Neuron (in vitro differentiated cells): ENCODE data around the gene MVB12B.

Experiments
- H2AFZ ChIP-seq: one replicate; pipeline ENCODE4 v1.6.1; 2013; ENCODE audit warnings: low read depth, mild to moderate bottlenecking, inconsistent platforms, low read length, moderate library complexity
- H3K27me3 ChIP-seq: one replicate; pipeline ENCODE4 v1.6.1; 2013; ENCODE audit warnings: low read length; ENCODE audit not compliant: insufficient read depth
- H3K36me3 ChIP-seq: one replicate; pipeline ENCODE4 v1.6.1; 2013; ENCODE audit warnings: low read length; ENCODE audit not compliant: insufficient read depth
- H3K4me1 ChIP-seq: one replicate; pipeline ENCODE4 v1.6.1; 2013; ENCODE audit warnings: low read length; ENCODE audit not compliant: insufficient read depth
- H3K4me3 ChIP-seq: 2 replicates; pipeline ENCODE4 v1.5.1; 2013; ENCODE audit warnings: mild to moderate bottlenecking, low read length, moderate library complexity
- H3K9me3 ChIP-seq: one replicate; pipeline ENCODE4 v1.6.1; 2013; ENCODE audit warnings: low read length

MVB12B gene

DNA sequence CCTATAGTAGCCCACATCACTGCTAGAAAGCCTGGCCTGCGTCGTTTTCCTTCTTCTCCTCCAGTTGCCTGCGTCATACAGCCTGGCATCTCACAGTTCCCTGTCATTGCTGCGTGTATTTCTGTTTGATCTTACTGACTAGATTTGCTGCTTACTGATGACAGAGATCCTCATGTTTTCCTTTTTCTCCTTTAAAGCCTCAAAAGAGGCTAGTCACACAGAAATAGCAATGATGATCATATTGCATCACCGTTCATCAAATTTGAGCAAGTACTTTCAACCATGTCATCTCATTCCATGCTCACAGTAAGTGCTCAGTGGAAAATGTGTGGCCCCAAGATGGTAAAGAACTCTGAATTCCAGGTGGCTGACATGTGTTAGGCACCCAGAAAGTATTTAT is 76.8 kb downstream of the MVB12B start:
- Histone ChIP-seq H3K4me3 (no peak overlapping the region), H2AFZ (no peak overlapping the region), H3K36me3 (peaks cover 33% of the 10 kb centered on the region), H3K9me3 (no peaks in the 10 kb centered on the region), H3K4me1 (peaks cover 6% of the 10 kb centered on the region), H3K27me3 (no peaks in the 10 kb centered on the region)

DNA sequence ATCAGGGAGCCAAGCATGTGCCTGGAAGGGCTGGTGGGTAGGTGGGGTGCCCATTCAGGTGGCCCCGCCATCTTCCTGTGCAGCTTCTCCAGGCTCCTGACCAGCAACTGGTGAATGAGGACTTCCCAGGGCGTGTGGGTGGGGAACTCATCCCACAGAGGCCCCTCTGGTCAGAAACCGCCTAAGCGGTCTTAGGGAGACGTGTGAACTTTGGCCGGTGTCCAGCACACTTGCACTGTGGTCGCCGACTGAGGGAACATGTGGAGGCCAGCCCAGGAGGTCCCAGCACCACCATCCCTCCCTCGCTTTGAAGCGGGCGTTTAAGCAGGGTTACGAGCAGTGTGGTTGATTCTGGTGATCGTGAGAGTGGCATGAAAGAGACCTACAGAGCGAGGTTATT is 77.8 kb downstream of the MVB12B start:
- peaks cover 6% of the 10 kb centered on the region for H3K4me1 ChIP-seq
- H2AFZ ChIP-seq, result no peak overlapping the region
- H3K27me3 ChIP-seq, result no peaks in the 10 kb centered on the region
- no peaks in the 10 kb centered on the region for H3K9me3 ChIP-seq
- no peak overlapping the region for H3K4me3 ChIP-seq
- peaks cover 30% of the 10 kb centered on the region for H3K36me3 ChIP-seq

DNA sequence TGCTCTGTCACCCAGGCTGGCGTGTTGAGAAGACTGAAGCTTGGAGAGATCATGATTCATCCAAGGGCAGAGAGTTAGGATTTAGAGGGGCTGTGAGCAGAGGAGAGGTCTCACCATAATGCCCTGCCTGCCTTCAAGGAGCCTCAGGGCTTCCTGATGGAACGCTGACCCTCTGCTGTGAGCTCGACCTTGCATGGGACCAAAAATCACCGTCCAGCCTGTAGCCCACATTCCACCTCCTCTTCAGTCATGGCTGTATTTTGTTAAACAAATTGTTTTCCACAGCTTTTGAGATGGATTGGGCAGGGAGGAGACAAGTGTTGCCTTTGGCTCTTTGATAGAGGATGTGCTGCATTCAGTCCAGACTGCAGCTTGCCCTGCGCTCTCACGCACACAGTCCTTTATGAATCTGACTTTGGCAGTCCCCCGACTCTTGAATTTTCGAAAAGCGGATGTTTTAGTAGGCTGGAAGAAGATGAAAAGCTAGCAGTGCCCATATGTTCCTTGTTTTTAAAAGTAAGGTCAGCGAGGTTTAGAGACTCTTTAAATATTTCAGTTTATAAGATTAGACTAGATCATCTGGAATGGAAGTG is 79.5 kb downstream of the MVB12B start:
- peaks cover 6% of the 10 kb centered on the region for H3K4me1 ChIP-seq
- no peaks in the 10 kb centered on the region for H3K9me3 ChIP-seq
- no peak overlapping the region for H2AFZ ChIP-seq
- peaks cover 23% of the 10 kb centered on the region for H3K36me3 ChIP-seq
- no peak overlapping the region for H3K4me3 ChIP-seq
- no peaks in the 10 kb centered on the region for H3K27me3 ChIP-seq

DNA sequence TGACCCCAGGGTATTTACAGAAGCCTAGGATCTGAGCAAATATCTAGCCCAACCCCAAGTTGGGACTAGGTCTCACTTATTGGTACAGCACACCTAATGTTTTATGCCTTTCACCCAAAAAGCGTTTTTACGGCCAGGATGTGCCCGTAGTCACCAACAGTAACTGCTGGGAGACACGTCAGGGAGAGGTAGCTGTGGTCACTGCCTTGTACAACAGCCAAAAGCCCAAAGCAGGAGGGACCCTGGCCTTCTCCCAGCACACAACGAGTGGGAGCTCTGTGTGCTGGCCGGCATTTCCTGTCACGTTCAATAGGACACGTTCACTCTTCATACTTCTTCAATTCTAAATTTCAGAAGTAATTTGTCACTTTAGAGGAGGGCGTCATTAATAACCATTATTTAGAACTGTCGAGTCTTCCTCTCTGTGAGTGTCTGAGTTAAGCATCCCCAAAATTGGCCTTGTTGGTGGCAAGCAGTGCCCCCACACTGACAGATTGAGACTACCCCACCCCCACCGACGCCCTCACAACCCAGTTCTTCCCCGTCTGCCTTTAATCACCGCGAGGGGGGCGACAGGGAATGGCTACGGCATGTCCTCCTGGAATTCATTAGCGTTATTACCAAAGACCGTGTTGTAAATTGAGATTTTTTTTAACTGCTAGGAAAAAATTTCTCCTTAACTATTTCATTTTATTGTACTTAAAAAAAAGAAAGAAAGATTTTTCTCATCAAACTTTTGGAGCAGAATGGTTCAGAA is 80.7 kb downstream of the MVB12B start:
- no peaks in the 10 kb centered on the region for H3K9me3 ChIP-seq
- H3K4me3 ChIP-seq, result no peak overlapping the region
- peaks cover 21% of the 10 kb centered on the region for H3K36me3 ChIP-seq
- H2AFZ ChIP-seq, result no peak overlapping the region
- no peaks in the 10 kb centered on the region for H3K27me3 ChIP-seq
- H3K4me1 ChIP-seq, result peaks cover 6% of the 10 kb centered on the region

DNA sequence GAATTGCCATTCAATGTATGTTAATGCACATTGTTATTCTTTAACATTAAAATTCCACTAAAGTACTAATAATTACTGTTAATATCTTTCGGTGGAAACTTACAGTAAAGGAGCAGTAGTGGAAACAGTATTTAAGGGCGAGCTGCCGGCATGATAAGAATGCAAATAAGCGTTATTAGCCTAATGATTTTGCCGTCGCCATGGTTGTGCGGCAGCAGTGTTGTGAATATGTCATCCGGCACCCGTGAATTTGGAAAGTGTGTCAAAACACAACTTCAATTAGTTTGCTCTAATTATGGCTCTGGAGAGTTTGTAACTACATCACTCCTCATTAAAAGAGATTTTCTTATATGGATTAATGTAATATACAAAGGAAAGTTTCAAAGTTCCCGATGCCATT is 81.4 kb downstream of the MVB12B start:
- Histone ChIP-seq H3K4me3 (no peak overlapping the region), H3K4me1 (peaks cover 6% of the 10 kb centered on the region), H2AFZ (no peak overlapping the region), H3K9me3 (no peaks in the 10 kb centered on the region), H3K27me3 (no peaks in the 10 kb centered on the region), H3K36me3 (peaks cover 16% of the 10 kb centered on the region)

DNA sequence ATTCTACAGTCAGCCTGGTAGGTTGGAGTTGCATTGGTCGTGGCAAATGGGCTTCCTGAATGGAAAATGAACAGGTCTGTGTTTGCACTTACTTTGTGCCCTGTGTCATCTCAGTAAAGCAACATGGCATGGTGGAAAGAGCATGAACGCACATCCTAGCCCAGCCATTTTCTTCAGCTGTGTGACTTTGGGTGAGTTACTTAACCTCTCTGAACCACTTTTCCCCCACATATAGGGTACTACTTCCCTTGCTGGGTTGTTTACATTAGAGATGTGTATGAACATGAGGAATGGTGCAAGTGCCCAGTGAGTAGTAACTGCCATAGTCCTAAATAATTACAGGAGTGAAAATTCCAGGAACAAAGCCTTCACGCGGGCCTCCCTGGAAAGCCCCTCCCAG is 83.6 kb downstream of the MVB12B start:
- Histone ChIP-seq H3K4me1 (peaks cover 6% of the 10 kb centered on the region), H3K27me3 (no peaks in the 10 kb centered on the region), H3K9me3 (no peaks in the 10 kb centered on the region), H3K36me3 (peaks cover 11% of the 10 kb centered on the region), H3K4me3 (no peak overlapping the region), H2AFZ (no peak overlapping the region)

DNA sequence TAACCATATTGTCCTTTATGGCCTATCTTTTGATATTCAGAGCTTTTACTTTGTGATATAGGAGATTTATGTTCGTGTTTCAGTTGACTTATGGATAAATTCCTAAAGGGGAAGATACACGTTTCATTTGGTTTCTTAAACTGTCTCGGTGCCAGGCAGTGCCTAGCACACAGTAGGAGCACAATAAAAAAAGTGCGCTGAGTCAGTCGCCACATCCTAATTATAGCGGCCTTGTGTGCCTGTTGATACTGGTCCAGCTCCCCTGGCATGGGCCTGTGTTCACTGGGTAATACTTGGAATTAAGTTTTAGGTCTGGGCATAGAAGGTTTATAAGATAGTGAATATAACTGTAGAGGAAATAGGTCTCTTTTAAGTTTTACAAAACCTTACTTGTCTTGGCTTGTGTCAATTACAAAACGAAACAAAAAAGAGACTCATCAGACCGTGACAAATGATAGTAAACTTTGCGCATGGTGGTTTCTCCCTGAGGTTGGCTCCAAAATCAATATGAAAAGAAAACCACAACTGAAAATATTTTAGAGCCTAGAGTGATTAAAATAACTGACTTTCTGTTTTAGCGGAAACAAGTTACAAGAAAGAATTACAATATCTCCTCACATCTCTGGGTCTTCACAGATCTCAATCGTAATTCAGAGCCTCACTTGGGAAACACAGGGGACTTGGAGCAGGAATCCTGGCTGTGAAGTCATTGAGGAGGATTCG is 84.8 kb downstream of the MVB12B start:
- no peaks in the 10 kb centered on the region for H3K9me3 ChIP-seq
- H3K4me1 ChIP-seq, result peaks cover 2% of the 10 kb centered on the region
- H3K36me3 ChIP-seq, result peaks cover 11% of the 10 kb centered on the region
- H3K27me3 ChIP-seq, result no peaks in the 10 kb centered on the region
- no peak overlapping the region for H3K4me3 ChIP-seq
- no peak overlapping the region for H2AFZ ChIP-seq

DNA sequence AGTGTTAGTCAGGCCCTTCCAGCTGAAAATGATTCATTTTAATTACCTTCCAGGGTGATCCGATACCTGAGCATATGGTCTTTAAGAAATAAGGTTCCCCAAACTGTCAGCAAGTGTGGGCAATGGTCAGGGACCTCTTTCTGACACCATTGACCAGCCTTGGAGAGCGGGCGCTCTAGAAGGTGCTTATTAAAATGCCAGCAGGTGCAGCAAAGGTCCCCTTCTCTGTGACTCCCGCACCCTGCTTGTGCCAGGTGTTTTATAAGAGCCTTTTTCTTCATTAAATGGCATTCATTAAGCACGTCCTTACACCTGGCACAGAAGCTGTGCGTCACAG is 85.3 kb downstream of the MVB12B start:
- no peaks in the 10 kb centered on the region for H3K4me1 ChIP-seq
- H3K27me3 ChIP-seq, result no peaks in the 10 kb centered on the region
- no peak overlapping the region for H2AFZ ChIP-seq
- peaks cover 11% of the 10 kb centered on the region for H3K36me3 ChIP-seq
- no peaks in the 10 kb centered on the region for H3K9me3 ChIP-seq
- no peak overlapping the region for H3K4me3 ChIP-seq

DNA sequence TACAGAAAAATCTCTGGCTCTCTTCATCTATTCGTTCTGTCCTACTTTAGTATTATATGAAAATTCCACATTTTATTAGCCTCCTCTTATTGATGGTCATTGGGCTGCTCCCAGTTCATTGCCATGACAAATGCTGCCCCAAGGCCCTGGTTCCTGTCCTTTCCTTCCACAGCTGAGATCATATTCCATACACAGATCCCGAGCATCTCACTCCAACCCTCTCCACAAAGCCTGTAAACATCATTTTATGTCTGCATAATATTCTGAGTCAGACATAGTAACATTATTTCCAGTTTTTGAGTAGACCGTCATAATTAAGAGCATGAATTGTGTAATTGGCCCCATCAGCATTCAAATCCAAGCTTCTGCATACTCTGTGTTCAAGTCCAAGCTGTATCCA is 86.3 kb downstream of the MVB12B start:
- Histone ChIP-seq H3K36me3 (peaks cover 11% of the 10 kb centered on the region), H3K27me3 (no peaks in the 10 kb centered on the region), H2AFZ (no peak overlapping the region), H3K4me3 (no peak overlapping the region), H3K4me1 (no peaks in the 10 kb centered on the region), H3K9me3 (no peaks in the 10 kb centered on the region)

DNA sequence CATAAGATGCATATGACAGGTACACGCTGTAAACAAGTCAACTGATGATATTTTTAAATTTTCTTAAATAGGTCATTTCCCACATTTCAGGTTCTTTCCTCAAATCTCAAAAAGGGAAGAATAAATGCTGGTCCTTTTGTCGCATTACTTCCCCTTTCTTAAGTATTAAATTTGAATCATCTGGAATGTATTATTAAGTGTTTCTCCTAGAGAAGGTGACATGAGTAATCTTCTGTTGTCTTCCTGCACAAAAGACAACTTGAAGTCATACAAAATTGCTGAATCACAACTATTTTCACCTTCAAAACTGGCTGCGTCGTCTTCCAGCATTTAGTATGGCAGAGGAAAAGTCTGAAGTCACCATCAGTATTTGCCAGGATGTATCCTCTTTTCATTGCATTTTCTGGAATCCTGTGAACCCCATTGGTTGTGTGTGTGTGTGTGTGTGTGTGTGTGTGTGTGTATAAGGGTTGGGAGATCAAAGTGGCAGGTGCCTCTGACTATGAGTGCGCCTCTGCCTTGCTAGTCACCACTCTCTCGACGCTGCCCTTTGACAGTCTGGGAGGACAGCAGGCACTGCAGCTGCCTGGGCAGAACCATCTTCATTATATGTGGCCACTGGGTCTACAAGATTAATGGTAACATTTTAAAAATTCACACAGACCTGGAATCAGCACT is 86.9 kb downstream of the MVB12B start:
- Histone ChIP-seq H2AFZ (no peak overlapping the region), H3K4me1 (no peaks in the 10 kb centered on the region), H3K27me3 (no peaks in the 10 kb centered on the region), H3K9me3 (no peaks in the 10 kb centered on the region), H3K4me3 (no peak overlapping the region), H3K36me3 (peaks cover 6% of the 10 kb centered on the region)

DNA sequence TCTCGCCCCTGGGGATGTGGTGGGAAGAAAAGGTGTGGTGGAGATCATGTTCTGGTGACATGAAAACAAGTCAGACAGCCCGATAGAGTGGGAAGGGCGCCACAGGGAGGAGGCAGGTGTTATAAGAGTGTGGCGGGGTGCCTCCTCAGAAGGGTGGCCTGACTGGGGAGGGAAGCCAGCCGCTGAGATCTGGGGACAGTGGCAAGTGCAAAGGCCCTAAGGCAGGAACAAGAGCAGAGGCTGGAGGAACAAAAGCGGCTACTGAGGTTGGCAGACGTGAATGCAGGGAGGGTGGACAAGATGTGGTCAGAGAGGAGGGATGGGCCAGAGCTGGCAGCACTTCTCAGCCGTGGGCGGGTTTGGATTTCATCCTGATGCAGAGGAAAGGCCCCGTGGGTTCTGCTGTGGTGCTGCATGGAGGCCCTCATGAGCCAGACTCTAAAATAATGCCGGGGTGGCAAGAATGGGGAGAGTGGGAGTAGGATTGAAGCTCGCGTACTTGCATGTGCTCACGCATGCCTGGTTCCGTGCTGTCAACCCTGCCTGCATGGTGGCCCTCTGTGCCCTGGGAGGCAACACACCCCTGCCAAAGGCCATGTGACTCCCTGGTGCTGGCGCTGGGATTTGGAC is 89.2 kb downstream of the MVB12B start:
- Histone ChIP-seq H2AFZ (no peak overlapping the region), H3K27me3 (no peaks in the 10 kb centered on the region), H3K36me3 (peaks cover 3% of the 10 kb centered on the region), H3K4me3 (no peak overlapping the region), H3K4me1 (no peaks in the 10 kb centered on the region), H3K9me3 (no peaks in the 10 kb centered on the region)

DNA sequence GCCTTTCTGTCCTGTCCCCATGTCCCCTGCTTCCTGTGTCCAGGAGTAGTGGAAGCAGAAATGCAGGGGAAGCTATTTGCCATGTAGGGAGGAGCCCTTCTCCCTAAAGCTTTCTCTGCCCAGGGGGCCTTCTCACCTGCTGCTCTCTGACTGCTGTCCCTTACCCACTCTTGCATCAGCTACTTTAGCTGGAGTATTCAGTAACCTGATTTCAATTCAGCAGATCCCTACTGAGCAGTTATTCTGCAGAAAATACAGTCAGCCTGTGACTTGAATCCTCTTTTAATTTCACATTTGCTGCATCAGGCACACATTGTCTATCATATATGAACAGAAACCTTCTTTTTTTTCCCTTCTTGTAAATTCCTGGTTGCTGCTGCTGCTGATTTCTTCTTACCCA is 90.4 kb downstream of the MVB12B start:
- Histone ChIP-seq H3K9me3 (no peaks in the 10 kb centered on the region), H3K4me1 (no peaks in the 10 kb centered on the region), H3K36me3 (peaks cover 9% of the 10 kb centered on the region)

DNA sequence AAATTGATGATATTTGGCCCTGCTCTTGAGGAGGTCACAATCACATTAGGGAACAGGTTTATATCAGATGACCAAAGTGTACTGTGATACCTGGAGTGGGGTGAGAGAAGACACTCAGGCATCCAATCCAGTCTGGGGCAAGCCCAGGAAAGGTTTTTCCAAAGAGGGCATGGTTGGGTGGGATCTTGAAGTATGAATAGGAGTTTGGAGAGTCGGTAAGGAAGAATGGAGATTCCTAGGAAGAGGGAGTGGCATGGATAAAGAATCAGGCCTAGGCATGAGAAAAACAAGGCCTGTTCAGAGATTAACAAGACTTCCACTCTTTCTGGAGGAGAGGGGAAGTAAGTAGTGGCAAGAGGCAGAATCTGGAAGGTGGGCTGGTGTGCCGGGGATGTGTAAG is 91.1 kb downstream of the MVB12B start:
- Histone ChIP-seq H2AFZ (no peak overlapping the region), H3K4me1 (no peaks in the 10 kb centered on the region)

More for the DNA sequence above, 90.4 kb downstream of the MVB12B start:
- Histone ChIP-seq H3K4me3 (no peak overlapping the region), H3K27me3 (no peaks in the 10 kb centered on the region), H2AFZ (no peak overlapping the region)

More for the DNA sequence above, 91.1 kb downstream of the MVB12B start:
- Histone ChIP-seq H3K4me3 (no peak overlapping the region), H3K27me3 (no peaks in the 10 kb centered on the region), H3K36me3 (peaks cover 10% of the 10 kb centered on the region), H3K9me3 (no peaks in the 10 kb centered on the region)
